GM23338 (cell line): ENCODE results near the gene CLEC6A. TPM values are rescaled to one million over a fixed set of nuclear protein-coding genes. Genes with fewer than 3 reads are reported as not detected.

ENCODE experiments used
- ATAC-seq: fragments of 200-7000 bp; cut with Tn5 transposase; 3 replicates; pipeline ENCODE4 v1.9.1; 2020
- DNase-seq: peaks from one replicate; pipeline ENCODE4 v3.0.0-alpha.2; 2015; ENCODE audit warnings: low spot score
- H2AFZ ChIP-seq: fragments of 200-600 bp; sonication (generic); 2 replicates; pipeline ENCODE4 v1.8.0; 2016; ENCODE audit warnings: antibody characterized with exemption, mild to moderate bottlenecking, moderate library complexity
- H3F3A ChIP-seq: fragments of 200-600 bp; sonication (generic); replicated peaks from 2 replicates; pipeline ENCODE4 v1.8.0; 2017; ENCODE audit warnings: antibody characterized with exemption, mixed run types, low read depth
- H3K27ac ChIP-seq: fragments of 200-600 bp; sonication (generic); 2 replicates; pipeline ENCODE4 v1.6.1; 2016; ENCODE audit warnings: low read depth
- H3K27me3 ChIP-seq: fragments of 200-600 bp; sonication (generic); 2 replicates; pipeline ENCODE4 v1.8.0; 2016; ENCODE audit warnings: mild to moderate bottlenecking, mixed run types, moderate library complexity; ENCODE audit not compliant: insufficient read depth
- H3K36me3 ChIP-seq: fragments of 200-600 bp; sonication (generic); 2 replicates; pipeline ENCODE4 v1.8.0; 2016; ENCODE audit warnings: mild to moderate bottlenecking; ENCODE audit not compliant: insufficient read depth
- H3K4me1 ChIP-seq: fragments of 200-600 bp; sonication (generic); 2 replicates; pipeline ENCODE4 v1.8.0; 2016; ENCODE audit warnings: mild to moderate bottlenecking, moderate library complexity; ENCODE audit not compliant: insufficient read depth
- H3K4me2 ChIP-seq: fragments of 200-600 bp; sonication (generic); 2 replicates; pipeline ENCODE4 v1.7.1; 2017; ENCODE audit warnings: mixed run types
- H3K4me3 ChIP-seq: fragments of 200-600 bp; sonication (generic); 2 replicates; pipeline ENCODE4 v1.6.1; 2016; ENCODE audit warnings: mixed run types
- H3K79me2 ChIP-seq: fragments of 200-600 bp; sonication (generic); replicated peaks from 2 replicates; pipeline ENCODE4 v1.8.0; 2017; ENCODE audit warnings: mild to moderate bottlenecking; ENCODE audit not compliant: insufficient read depth
- H3K9me2 ChIP-seq: fragments of 200-600 bp; sonication (generic); 2 replicates; pipeline ENCODE4 v1.8.0; 2017; ENCODE audit not compliant: insufficient read depth
- H4K20me1 ChIP-seq: fragments of 200-600 bp; sonication (generic); replicated peaks from 2 replicates; pipeline ENCODE4 v1.8.0; 2017; ENCODE audit warnings: mild to moderate bottlenecking; ENCODE audit not compliant: insufficient read depth
- H3K27ac Mint-ChIP-seq: 2 replicates; pipeline ENCODE4 v1.8.0; 2020; ENCODE audit warnings: inconsistent platforms, mild to moderate bottlenecking, moderate library complexity, mixed read lengths
- H3K27me3 Mint-ChIP-seq: 3 replicates; pipeline ENCODE4 v1.8.0; 2022; ENCODE audit warnings: low read depth, mild to moderate bottlenecking, moderate library complexity, mixed read lengths, inconsistent platforms; ENCODE audit not compliant: insufficient read depth, poor library complexity
- H3K36me3 Mint-ChIP-seq: 3 replicates; pipeline ENCODE4 v1.8.0; 2021; ENCODE audit warnings: low read depth, mild to moderate bottlenecking, inconsistent platforms, moderate library complexity, mixed read lengths
- H3K4me1 Mint-ChIP-seq: 3 replicates; pipeline ENCODE4 v1.8.0; 2020; ENCODE audit warnings: mild to moderate bottlenecking, inconsistent platforms, mixed read lengths
- H3K4me3 Mint-ChIP-seq: 3 replicates; pipeline ENCODE4 v1.8.0; 2021; ENCODE audit warnings: moderate library complexity, mild to moderate bottlenecking, inconsistent platforms, mixed read lengths
- H3K9me3 Mint-ChIP-seq: 3 replicates; pipeline ENCODE4 v1.8.0; 2020; ENCODE audit warnings: moderate library complexity, mild to moderate bottlenecking, inconsistent platforms, mixed read lengths
- CREB1 ChIP-seq: fragments of 250-450 bp; sonication (Bioruptor Pico); IDR thresholded peaks from 2 replicates; pipeline ENCODE4 v1.5.0; 2020; ENCODE audit warnings: low read depth, mild to moderate bottlenecking, moderate library complexity
- CTCF ChIP-seq, 2 experiments: fragments of 200-600 bp in 1 of 2; sonication (generic) in 1 of 2; conservative IDR thresholded peaks; 2 replicates each; pipeline versions ENCODE4 v1.5.1 to v1.6.1; 2016 to 2017; ENCODE audit warnings: antibody characterized with exemption in 2 of 2, low read depth in 2 of 2, mild to moderate bottlenecking in 2 of 2, moderate library complexity in 1 of 2
- ETS1 ChIP-seq: IDR thresholded peaks from 2 replicates; pipeline ENCODE4 v1.6.1; 2016; ENCODE audit warnings: antibody characterized with exemption
- EZH2 ChIP-seq: fragments of 200-600 bp; sonication (generic); IDR thresholded peaks from one replicate; pipeline ENCODE4 v1.8.0; 2017; ENCODE audit warnings: antibody characterized with exemption, mild to moderate bottlenecking, low read depth; ENCODE audit not compliant: unreplicated experiment
- EZH2phosphoT487 ChIP-seq: fragments of 200-600 bp; sonication (generic); IDR thresholded peaks from one replicate; pipeline ENCODE4 v1.8.1; 2018; ENCODE audit warnings: antibody characterized with exemption; ENCODE audit not compliant: unreplicated experiment
- JUNB ChIP-seq: IDR thresholded peaks from one replicate; pipeline ENCODE4 v1.6.1; 2016; ENCODE audit warnings: antibody characterized with exemption; ENCODE audit not compliant: unreplicated experiment
- NANOG ChIP-seq: IDR thresholded peaks from 2 replicates; pipeline ENCODE4 v1.6.1; 2016; ENCODE audit warnings: antibody characterized with exemption, borderline replicate concordance
- POLR2AphosphoS5 ChIP-seq: IDR thresholded peaks from 2 replicates; pipeline ENCODE4 v1.6.1; 2016; ENCODE audit warnings: antibody characterized with exemption, low read depth
- STAT1 ChIP-seq: IDR thresholded peaks from one replicate; pipeline ENCODE4 v1.6.1; 2016; ENCODE audit warnings: antibody characterized with exemption; ENCODE audit not compliant: unreplicated experiment
- ZNF114 ChIP-seq: fragments of 250-450 bp; sonication (Bioruptor Pico); IDR thresholded peaks from 2 replicates; pipeline ENCODE4 v1.5.0; 2020; ENCODE audit warnings: mild to moderate bottlenecking, moderate library complexity
- ZNF331 ChIP-seq: fragments of 250-450 bp; sonication (Bioruptor Pico); IDR thresholded peaks from 2 replicates; pipeline ENCODE4 v1.5.0; 2020; ENCODE audit warnings: low read depth, mild to moderate bottlenecking, moderate library complexity
- polyA plus RNA-seq: library from polyadenylated mRNA; unstranded; fragments of >200 nt; fragmentation: Nextera tagmentation; extraction: Ambion mirVana; gene quantifications from 2 replicates; pipeline ENCODE4 v1.2.1, GENCODE V29; 2016
- total RNA-seq: library from RNA; depleted of rRNA; stranded (reverse); fragments of >200 nt; shearing (Covaris generic); gene quantifications from 2 replicates; pipeline ENCODE4 v1.2.3, GENCODE V29; 2014
- TF ChIP-seq, protein P1 (sequence below): IDR thresholded peaks from one replicate; pipeline ENCODE4 v1.6.1; 2018; ENCODE audit warnings: antibody characterized with exemption; ENCODE audit not compliant: unreplicated experiment
- TF ChIP-seq, protein P2 (sequence below): fragments of 250-450 bp; sonication (Bioruptor Pico); IDR thresholded peaks from 2 replicates; pipeline ENCODE4 v1.5.0; 2020; ENCODE audit warnings: mild to moderate bottlenecking, moderate library complexity

CLEC6A gene
- total and polyA plus RNA-seq, 2 experiments from 2014 or later, result not detected

DNA sequence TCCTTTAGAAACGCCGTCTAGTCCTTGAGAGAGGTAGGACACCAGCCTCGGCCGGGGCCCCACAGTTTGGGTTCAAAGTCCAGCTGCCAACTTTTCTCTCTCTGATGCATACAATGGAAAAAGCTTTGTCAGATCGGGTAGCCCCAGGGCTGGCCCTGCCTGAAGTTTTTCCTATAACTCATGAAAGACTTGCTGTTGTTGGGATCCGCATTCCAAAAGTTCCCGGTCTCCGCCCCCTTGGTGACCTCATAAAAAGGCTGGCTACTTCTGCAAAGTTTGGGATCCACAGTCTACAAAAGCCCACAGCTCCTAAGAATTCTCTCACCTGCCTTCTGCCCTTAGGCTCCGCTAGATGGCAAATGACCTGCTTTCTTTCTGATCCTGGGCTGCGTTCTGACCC, 35.3 kb upstream of the CLEC6A start:
- TF ChIP-seq POLR2AphosphoS5 (no peak), ZNF114 (CRISPR knock-in tag) (no peak), ZNF331 (CRISPR knock-in tag) (no peak), EZH2 (no peak), JUNB (no peak), STAT1 (no peak), CTCF (conservative IDR thresholded peaks at IDR 0.05; ENCODE audit: low read depth in 2 of 2) (no peak), ETS1 (no peak), EZH2phosphoT487 (no peak), CREB1 (no peak), NANOG (no peak)
- TF ChIP-seq, protein P1, sequence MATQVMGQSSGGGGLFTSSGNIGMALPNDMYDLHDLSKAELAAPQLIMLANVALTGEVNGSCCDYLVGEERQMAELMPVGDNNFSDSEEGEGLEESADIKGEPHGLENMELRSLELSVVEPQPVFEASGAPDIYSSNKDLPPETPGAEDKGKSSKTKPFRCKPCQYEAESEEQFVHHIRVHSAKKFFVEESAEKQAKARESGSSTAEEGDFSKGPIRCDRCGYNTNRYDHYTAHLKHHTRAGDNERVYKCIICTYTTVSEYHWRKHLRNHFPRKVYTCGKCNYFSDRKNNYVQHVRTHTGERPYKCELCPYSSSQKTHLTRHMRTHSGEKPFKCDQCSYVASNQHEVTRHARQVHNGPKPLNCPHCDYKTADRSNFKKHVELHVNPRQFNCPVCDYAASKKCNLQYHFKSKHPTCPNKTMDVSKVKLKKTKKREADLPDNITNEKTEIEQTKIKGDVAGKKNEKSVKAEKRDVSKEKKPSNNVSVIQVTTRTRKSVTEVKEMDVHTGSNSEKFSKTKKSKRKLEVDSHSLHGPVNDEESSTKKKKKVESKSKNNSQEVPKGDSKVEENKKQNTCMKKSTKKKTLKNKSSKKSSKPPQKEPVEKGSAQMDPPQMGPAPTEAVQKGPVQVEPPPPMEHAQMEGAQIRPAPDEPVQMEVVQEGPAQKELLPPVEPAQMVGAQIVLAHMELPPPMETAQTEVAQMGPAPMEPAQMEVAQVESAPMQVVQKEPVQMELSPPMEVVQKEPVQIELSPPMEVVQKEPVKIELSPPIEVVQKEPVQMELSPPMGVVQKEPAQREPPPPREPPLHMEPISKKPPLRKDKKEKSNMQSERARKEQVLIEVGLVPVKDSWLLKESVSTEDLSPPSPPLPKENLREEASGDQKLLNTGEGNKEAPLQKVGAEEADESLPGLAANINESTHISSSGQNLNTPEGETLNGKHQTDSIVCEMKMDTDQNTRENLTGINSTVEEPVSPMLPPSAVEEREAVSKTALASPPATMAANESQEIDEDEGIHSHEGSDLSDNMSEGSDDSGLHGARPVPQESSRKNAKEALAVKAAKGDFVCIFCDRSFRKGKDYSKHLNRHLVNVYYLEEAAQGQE, result no peak
- TF ChIP-seq, protein P2, sequence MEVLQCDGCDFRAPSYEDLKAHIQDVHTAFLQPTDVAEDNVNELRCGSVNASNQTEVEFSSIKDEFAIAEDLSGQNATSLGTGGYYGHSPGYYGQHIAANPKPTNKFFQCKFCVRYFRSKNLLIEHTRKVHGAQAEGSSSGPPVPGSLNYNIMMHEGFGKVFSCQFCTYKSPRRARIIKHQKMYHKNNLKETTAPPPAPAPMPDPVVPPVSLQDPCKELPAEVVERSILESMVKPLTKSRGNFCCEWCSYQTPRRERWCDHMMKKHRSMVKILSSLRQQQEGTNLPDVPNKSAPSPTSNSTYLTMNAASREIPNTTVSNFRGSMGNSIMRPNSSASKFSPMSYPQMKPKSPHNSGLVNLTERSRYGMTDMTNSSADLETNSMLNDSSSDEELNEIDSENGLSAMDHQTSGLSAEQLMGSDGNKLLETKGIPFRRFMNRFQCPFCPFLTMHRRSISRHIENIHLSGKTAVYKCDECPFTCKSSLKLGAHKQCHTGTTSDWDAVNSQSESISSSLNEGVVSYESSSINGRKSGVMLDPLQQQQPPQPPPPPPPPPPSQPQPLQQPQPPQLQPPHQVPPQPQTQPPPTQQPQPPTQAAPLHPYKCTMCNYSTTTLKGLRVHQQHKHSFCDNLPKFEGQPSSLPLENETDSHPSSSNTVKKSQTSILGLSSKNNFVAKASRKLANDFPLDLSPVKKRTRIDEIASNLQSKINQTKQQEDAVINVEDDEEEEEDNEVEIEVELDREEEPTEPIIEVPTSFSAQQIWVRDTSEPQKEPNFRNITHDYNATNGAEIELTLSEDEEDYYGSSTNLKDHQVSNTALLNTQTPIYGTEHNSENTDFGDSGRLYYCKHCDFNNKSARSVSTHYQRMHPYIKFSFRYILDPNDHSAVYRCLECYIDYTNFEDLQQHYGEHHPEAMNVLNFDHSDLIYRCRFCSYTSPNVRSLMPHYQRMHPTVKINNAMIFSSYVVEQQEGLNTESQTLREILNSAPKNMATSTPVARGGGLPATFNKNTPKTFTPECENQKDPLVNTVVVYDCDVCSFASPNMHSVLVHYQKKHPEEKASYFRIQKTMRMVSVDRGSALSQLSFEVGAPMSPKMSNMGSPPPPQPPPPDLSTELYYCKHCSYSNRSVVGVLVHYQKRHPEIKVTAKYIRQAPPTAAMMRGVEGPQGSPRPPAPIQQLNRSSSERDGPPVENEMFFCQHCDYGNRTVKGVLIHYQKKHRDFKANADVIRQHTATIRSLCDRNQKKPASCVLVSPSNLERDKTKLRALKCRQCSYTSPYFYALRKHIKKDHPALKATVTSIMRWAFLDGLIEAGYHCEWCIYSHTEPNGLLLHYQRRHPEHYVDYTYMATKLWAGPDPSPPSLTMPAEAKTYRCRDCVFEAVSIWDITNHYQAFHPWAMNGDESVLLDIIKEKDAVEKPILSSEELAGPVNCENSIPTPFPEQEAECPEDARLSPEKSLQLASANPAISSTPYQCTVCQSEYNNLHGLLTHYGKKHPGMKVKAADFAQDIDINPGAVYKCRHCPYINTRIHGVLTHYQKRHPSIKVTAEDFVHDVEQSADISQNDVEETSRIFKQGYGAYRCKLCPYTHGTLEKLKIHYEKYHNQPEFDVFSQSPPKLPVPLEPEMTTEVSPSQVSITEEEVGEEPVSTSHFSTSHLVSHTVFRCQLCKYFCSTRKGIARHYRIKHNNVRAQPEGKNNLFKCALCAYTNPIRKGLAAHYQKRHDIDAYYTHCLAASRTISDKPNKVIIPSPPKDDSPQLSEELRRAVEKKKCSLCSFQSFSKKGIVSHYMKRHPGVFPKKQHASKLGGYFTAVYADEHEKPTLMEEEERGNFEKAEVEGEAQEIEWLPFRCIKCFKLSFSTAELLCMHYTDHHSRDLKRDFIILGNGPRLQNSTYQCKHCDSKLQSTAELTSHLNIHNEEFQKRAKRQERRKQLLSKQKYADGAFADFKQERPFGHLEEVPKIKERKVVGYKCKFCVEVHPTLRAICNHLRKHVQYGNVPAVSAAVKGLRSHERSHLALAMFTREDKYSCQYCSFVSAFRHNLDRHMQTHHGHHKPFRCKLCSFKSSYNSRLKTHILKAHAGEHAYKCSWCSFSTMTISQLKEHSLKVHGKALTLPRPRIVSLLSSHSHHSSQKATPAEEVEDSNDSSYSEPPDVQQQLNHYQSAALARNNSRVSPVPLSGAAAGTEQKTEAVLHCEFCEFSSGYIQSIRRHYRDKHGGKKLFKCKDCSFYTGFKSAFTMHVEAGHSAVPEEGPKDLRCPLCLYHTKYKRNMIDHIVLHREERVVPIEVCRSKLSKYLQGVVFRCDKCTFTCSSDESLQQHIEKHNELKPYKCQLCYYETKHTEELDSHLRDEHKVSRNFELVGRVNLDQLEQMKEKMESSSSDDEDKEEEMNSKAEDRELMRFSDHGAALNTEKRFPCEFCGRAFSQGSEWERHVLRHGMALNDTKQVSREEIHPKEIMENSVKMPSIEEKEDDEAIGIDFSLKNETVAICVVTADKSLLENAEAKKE, result no peak
- H3K27me3 ChIP-seq, result no peaks in the 10 kb centered on the region
- no peak overlapping the region for H3K4me3 Mint-ChIP-seq
- no peaks in the 10 kb centered on the region for H3K9me2 ChIP-seq
- H3K36me3 ChIP-seq, result no peaks in the 10 kb centered on the region
- no peak overlapping the region for H3K4me2 ChIP-seq
- no peak for ATAC-seq
- no peaks in the 10 kb centered on the region for H3K4me1 ChIP-seq
- DNase-seq, result no peak
- H3K9me3 Mint-ChIP-seq, result no peaks in the 10 kb centered on the region
- H2AFZ ChIP-seq, result no peak overlapping the region
- no peaks in the 10 kb centered on the region for H3K4me1 Mint-ChIP-seq
- no peaks in the 10 kb centered on the region for H3K36me3 Mint-ChIP-seq
- no peaks in the 10 kb centered on the region for H4K20me1 ChIP-seq
- no peak overlapping the region for H3K27ac ChIP-seq
- no peaks in the 10 kb centered on the region for H3K79me2 ChIP-seq
- H3K27me3 Mint-ChIP-seq, result no peaks in the 10 kb centered on the region
- no peak overlapping the region for H3K27ac Mint-ChIP-seq
- H3K4me3 ChIP-seq, result no peak overlapping the region
- H3F3A ChIP-seq, result no peaks in the 10 kb centered on the region
